AG09309 (cell line): Measurements from ENCODE around the gene PRKX.
"Not testable (repeated sequence)": the region's sequence is repeated elsewhere in the genome, so short reads cannot be mapped to it uniquely, and the experiment has no call there.

Source experiments
- DNase-seq: peaks from one replicate; pipeline ENCODE4 v3.0.0-alpha.2; 2010; ENCODE audit warnings: low read depth
- H3K4me3 ChIP-seq: 2 replicates; pipeline ENCODE4 v1.5.1; 2011; ENCODE audit warnings: mild to moderate bottlenecking, low read depth, low read length, moderate library complexity; ENCODE audit not compliant: control insufficient read depth
- TF ChIP-seq, protein P1 (sequence below): IDR thresholded peaks from 2 replicates; pipeline ENCODE4 v1.5.1; 2011; ENCODE audit warnings: mild to moderate bottlenecking, low read depth, low read length, inconsistent platforms; ENCODE audit not compliant: insufficient read depth, control insufficient read depth; ENCODE audit errors: missing control alignments

Gene PRKX

DNA sequence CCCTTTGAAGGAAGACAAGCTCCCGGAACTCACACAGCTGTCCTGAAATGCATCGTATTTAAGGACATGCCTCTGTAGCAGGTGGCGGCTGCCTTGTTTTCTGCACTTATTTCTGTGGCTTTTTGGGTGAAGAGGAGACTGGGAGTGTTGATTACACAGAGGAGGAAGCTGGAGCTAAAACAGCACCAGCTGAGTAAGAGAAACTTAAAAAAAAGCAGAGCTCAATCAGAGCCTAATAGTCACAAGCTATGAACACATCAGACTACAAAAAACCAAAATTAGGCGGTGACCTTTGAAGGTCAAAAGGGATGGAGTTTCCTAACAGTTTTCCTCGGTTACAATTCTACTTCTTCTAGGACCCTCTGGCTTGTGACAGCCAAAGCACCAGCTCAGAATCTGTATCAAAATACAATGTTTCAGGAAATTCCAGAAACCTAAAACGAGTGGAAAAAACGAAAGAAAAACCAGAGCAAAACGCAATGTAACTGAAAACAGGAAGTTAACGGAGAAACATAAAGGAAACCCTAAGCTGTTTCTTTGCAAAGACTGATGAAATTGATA is 13.5 kb downstream of the PRKX start:
- DNase-seq = no peak
- peak overlapping the region; percentile 30 for H3K4me3 ChIP-seq
- TF ChIP-seq, protein P1, sequence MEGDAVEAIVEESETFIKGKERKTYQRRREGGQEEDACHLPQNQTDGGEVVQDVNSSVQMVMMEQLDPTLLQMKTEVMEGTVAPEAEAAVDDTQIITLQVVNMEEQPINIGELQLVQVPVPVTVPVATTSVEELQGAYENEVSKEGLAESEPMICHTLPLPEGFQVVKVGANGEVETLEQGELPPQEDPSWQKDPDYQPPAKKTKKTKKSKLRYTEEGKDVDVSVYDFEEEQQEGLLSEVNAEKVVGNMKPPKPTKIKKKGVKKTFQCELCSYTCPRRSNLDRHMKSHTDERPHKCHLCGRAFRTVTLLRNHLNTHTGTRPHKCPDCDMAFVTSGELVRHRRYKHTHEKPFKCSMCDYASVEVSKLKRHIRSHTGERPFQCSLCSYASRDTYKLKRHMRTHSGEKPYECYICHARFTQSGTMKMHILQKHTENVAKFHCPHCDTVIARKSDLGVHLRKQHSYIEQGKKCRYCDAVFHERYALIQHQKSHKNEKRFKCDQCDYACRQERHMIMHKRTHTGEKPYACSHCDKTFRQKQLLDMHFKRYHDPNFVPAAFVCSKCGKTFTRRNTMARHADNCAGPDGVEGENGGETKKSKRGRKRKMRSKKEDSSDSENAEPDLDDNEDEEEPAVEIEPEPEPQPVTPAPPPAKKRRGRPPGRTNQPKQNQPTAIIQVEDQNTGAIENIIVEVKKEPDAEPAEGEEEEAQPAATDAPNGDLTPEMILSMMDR = no peak

DNA sequence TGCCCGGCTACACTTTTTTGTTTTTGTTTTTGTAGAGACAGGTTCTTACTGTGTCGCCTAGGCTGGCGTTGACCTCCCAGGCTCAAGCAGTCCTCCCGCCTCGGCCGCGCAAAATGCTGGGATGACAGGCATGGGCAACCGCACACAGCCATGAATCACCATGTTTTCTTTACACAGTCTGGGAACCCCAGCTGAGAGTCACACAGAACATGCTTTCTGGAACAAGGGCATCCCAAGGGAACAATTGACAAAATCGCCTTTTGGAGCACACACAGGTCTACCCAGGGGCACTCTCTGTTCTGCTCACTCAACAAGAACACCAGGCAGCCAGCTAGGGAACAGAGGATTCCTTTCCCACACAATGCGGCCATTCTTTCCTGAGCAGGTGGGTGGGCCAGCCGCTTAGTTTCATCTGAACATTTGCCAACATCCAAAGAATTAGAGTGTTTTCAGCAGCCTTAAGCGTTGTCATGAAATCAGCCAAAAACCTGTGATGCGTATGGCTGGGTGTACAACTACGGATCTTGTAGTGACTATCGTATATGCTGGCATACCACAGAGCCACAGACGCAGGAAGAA is 15.7 kb downstream of the PRKX start:
- TF ChIP-seq, protein P1 = no peak
- no peak for DNase-seq
- no peak overlapping the region for H3K4me3 ChIP-seq

DNA sequence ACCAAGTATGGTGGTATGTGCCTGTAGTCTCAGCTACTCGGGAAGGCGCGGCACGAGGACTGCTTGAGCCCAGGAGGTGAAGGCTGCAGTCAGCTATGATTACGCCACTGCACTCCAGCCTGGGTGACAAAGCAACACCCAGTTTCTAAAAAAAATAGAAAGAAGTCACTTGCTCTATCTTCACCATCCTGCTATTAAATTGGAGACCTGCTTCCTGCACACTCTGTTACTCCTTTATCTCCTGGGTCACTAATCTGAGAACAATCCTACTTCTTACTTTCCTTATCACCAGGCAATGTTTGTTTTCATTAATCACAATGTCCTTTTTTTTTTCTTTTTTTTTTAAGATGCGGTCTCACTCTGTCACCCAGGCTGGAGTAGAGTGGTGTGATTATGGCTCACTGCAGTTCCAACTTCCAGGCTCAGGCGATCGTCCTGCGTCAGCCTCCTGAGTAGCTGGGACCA is 16.2 kb downstream of the PRKX start:
- TF ChIP-seq, protein P1 = no peak
- no peak overlapping the region for H3K4me3 ChIP-seq
- no peak for DNase-seq

DNA sequence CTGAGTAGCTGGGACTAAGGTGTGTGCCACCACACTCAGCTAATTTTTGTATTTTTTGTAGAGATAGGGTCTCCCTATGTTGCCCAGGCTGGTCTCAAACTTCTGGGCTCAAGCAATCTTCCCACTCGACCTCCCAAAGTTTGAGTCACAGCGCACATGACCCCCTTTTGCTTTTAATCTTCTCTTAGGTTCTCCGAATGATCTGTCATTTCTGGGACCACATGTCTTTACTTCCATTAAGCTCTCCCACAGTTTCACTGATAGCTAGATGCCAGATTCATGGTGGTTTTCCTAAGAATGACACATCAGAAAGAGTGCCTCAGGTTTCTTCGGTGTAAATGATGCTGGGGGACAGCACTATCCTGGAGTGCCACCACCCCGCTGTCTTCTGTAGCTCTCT is 17.9 kb downstream of the PRKX start:
- TF ChIP-seq, protein P1 = no peak
- DNase-seq = no peak
- no peak overlapping the region for H3K4me3 ChIP-seq

DNA sequence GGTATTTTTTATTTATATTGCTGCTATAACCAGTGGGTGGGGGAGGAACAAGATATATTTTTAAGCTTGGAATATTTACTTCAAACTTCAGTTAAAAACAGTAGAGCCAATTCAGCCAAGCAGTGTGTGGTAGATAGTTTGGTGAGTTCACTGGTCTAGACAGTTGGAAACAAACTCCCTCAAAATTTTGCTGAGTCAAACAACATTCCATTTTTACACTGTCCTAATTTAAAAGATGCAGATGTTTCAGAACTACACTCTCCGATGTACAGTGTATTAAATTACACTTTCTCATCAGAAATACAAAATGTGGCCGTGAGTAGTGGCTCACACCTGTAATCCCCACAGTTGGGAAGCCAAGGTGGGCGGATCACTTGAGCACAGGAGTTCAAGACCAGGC is 23.3 kb downstream of the PRKX start:
- no peak overlapping the region for H3K4me3 ChIP-seq
- no peak for DNase-seq
- TF ChIP-seq, protein P1 = no peak

DNA sequence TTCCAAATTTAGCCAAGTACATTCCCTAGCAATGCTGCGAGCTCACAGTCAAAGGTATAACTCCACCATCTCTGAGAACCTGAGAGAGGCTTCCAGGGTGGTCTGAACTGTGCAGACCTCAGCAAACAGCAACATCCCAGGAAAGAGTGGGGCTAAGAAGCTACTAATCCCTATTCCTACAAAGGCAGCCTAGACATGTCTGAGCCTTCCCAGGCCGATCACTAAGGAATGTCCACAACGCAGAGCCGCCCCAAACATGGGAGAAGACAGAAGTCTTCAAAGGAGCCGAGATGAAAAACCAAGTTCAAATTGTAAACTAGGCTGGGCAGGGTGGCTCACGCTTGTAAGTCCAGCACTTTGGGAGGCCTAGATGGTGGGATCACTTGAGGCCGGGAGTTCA is 30.2 kb downstream of the PRKX start:
- DNase-seq, H3K4me3 ChIP-seq: not testable (repeated sequence)

DNA sequence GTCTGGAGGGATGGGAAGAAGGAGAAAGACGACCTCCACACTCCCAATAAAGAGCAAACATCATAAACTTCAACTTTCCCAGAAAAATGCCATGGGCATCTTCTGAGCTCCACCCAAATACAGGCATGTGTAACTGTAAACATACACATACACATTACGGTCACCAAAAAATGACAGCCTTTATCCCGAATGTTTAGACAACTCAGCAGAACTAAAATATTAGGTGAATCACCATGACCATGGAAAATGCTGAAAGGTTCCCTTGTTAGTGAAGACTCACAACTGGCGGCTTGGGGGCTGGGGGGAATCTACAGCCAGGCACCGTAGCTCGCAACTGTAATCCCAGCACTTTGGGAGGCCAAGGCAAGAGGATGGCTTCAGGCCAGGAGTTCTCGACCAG is 33.0 kb downstream of the PRKX start:
- no peak for DNase-seq
- TF ChIP-seq, protein P1 = no peak
- H3K4me3 ChIP-seq = no peak overlapping the region
